CD4-positive, alpha-beta T cell treated with Interleukin-6 at 100 ng/mL for 8 hours (primary cell): ENCODE results near the gene OTOA.
"Not testable (repeated sequence)": the region's sequence is repeated elsewhere in the genome, so short reads cannot be mapped to it uniquely, and the experiment has no call there.

Experiments used
- DNase-seq: peaks from one replicate; pipeline ENCODE4 v3.0.0-alpha.2; 2020; ENCODE audit warnings: mixed read lengths, low spot score

OTOA gene

GRCh38 chr16:21663889-21664647 is at the start of gene OTOA:
Gene OTOA (plus strand): TSS chr16:21663968. CDS start chr16:21678515, 14,547 bp downstream.
- peak; percentile 25 for DNase-seq

- no peak for DNase-seq
Observed at GRCh38 chr16:21614896-21615295, 48.9 kb upstream of the OTOA start.

GRCh38 chr16:21617607-21618006 is 46.2 kb upstream of the OTOA start:
- no peak for DNase-seq

GRCh38 chr16:21618281-21618680 is 45.5 kb upstream of the OTOA start:
- no peak for DNase-seq

- no peak for DNase-seq
Observed at GRCh38 chr16:21619765-21620425, 43.9 kb upstream of the OTOA start.

- DNase-seq: no peak
Observed at GRCh38 chr16:21620592-21620991, 43.2 kb upstream of the OTOA start.

GRCh38 chr16:21622545-21622944 is 41.2 kb upstream of the OTOA start:
- DNase-seq: no peak

GRCh38 chr16:21625026-21625425 is 38.7 kb upstream of the OTOA start:
- DNase-seq: no peak

- DNase-seq: peak; percentile 46
Observed at GRCh38 chr16:21626659-21627277, 37.0 kb upstream of the OTOA start.

GRCh38 chr16:21628121-21628726 is 35.5 kb upstream of the OTOA start:
- no peak for DNase-seq

- no peak for DNase-seq
Observed at GRCh38 chr16:21628772-21629171, 35.0 kb upstream of the OTOA start.

GRCh38 chr16:21629616-21630539 is 33.9 kb upstream of the OTOA start:
- DNase-seq: not testable (repeated sequence)

GRCh38 chr16:21630866-21631265 is 32.9 kb upstream of the OTOA start:
- DNase-seq: not testable (repeated sequence)

- DNase-seq: not testable (repeated sequence)
Observed at GRCh38 chr16:21631376-21631775, 32.4 kb upstream of the OTOA start.

GRCh38 chr16:21631951-21632575 is 31.7 kb upstream of the OTOA start:
- DNase-seq: not testable (repeated sequence)

GRCh38 chr16:21634216-21634615 is 29.6 kb upstream of the OTOA start:
- no peak for DNase-seq

- not testable (repeated sequence) for DNase-seq
Observed at GRCh38 chr16:21635694-21636093, 28.1 kb upstream of the OTOA start.

GRCh38 chr16:21637032-21637968 is 26.5 kb upstream of the OTOA start:
- DNase-seq: no peak

- DNase-seq: peak; percentile 36
Observed at GRCh38 chr16:21638573-21638975, 25.2 kb upstream of the OTOA start.

- no peak for DNase-seq
Observed at GRCh38 chr16:21639493-21639892, 24.3 kb upstream of the OTOA start.
